Measurements from ENCODE around the gene MPND.

Gene MPND

GRCh38 chr19:4373013-4373367 lies 29.6 kb downstream of the MPND start:
- DNase-seq (ENCODE audit: insufficient read length, low spot score) (no peak), FAIRE-seq (no peak)
- TF ChIP-seq, protein P1, sequence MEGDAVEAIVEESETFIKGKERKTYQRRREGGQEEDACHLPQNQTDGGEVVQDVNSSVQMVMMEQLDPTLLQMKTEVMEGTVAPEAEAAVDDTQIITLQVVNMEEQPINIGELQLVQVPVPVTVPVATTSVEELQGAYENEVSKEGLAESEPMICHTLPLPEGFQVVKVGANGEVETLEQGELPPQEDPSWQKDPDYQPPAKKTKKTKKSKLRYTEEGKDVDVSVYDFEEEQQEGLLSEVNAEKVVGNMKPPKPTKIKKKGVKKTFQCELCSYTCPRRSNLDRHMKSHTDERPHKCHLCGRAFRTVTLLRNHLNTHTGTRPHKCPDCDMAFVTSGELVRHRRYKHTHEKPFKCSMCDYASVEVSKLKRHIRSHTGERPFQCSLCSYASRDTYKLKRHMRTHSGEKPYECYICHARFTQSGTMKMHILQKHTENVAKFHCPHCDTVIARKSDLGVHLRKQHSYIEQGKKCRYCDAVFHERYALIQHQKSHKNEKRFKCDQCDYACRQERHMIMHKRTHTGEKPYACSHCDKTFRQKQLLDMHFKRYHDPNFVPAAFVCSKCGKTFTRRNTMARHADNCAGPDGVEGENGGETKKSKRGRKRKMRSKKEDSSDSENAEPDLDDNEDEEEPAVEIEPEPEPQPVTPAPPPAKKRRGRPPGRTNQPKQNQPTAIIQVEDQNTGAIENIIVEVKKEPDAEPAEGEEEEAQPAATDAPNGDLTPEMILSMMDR (IDR thresholded peaks at IDR 0.05; ENCODE audit: insufficient read depth, missing control alignments) = no peak

DNA sequence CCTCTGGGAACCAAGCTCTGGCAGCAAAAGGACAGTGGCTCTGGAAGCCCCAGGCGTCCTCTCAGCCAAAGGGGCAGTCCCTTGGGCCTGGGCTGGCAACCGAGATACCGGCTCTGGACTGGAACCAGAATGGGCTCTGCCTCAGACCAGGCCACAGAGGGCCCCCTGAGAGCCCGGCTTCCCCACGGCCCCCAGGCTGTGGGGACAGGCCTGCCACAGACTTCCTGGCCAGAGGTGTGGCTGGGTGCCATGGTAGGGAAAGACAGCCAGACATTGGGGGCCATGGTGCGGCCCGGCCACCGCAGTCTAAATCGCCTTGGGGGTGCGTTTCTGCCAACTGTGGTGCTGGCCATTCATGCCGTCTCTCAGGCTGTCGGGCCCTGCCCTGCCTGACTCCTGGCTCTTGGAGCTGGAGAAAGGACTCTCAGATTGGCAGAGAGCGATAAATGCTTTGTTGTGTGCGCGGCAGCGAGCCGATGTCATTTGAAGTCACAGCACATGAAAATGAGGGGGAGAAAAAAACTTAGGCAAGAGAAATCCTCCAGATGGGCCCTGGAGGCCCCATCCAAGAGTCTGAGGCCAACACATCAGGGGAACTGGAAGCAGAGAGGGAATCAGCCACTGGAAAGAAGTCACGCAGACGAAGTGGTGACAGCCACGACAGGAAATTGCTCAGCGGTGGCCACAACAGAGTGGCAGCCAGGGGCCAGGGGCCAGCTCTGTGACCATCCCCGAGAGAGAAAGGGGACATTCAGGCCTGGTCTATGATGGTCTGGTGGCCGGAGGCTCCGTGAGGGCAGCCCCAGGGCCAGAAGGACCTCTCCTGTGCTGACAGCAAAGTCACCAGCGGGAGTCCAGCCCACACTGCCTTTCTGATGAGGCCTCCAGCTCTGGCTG lies 30.5 kb downstream of the MPND start:
- TF ChIP-seq, protein P1 (IDR thresholded peaks at IDR 0.05; ENCODE audit: insufficient read depth, missing control alignments) = no peak
- DNase-seq (ENCODE audit: insufficient read length, low spot score) (no peak), FAIRE-seq (no peak)

GRCh38 chr19:4374498-4375163 lies 31.3 kb downstream of the MPND start:
- TF ChIP-seq, protein P1 (IDR thresholded peaks at IDR 0.05; ENCODE audit: insufficient read depth, missing control alignments) = no peak
- FAIRE-seq = no peak
- no peak for DNase-seq (ENCODE audit: insufficient read length, low spot score)

DNA sequence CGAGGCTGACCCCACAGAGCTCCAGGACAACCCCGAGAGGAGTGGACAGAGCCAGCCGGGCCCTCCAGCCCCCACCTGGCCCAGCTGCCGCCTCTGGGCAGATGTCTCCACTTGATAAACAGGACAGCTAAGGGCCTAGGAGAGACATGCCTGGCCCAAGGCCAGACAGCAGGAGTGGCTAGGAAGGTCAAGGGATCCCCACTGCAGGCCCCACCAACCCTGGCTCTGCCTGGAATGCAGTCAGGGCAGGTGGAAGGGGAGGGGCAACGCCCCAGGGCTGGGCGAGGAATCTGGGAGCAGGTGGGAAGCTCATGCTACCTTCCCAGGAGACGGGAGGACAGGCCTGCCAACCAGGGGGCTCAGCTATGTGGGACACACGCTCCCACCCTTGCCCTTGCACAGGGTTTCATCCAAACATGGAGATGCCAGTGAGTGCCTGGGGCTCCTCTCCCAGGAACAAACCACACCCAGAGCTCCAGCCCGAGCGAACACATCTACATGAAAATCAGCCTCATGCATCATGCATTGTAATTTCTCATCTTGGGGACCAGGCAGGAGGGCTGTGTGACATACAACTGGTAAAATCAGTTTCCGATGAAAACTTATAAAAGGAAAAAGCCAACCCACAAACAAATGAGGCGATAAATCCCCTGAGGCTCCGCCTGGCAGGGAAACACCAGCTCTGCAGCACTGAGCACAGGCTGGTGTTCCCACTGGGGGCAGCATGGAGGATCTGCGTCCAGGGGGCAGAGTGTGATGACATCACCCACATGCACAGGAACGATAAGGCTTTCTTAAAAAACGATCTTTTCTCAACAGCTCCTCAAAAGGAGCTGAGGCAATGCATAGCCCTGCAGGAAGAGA lies 32.0 kb downstream of the MPND start:
- no peak for FAIRE-seq
- DNase-seq (ENCODE audit: insufficient read length, low spot score) = no peak
- TF ChIP-seq, protein P1 (IDR thresholded peaks at IDR 0.05; ENCODE audit: insufficient read depth, missing control alignments) = no peak

DNA sequence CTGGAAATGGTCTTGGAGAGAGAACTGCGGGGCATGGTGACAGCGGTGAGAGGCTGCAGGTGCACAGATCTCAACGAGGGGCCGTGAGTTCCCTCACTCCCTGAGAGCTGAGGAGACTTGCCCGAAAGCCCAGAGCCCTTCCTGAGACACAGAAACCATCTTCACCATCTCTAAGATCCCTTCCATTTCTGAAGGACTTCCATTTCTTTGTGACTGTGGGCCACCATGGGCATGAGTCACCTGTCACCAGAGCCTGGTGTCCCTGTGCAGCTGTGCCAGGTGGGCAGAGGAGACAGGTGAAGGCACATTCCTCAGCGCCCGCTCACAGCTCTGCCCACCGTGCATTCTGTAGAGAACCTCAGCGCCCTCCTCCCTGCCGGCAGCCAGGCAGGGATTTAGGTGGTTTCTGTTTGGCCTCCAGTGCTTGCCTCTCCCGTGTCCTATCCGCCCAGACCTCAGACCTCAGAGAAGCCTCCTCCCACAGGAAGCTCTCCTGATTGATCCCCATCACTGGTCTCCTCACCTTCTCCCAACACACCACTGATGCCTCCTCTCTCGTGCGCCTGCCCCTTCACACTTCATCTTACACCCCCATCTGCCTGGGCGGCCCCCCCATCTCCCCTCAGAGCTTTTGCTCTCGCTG lies 32.8 kb downstream of the MPND start:
- DNase-seq (ENCODE audit: insufficient read length, low spot score) = no peak
- FAIRE-seq = no peak
- TF ChIP-seq, protein P1 (IDR thresholded peaks at IDR 0.05; ENCODE audit: insufficient read depth, missing control alignments) = no peak

- no peak for FAIRE-seq
- TF ChIP-seq, protein P1 (IDR thresholded peaks at IDR 0.05; ENCODE audit: insufficient read depth, missing control alignments) = no peak
- no peak for DNase-seq (ENCODE audit: insufficient read length, low spot score)
Measured at GRCh38 chr19:4376671-4376990, 33.3 kb downstream of the MPND start.

Measured in D721Med (cell line).